GM10248 (cell line): Measurements from ENCODE around the gene LEMD1.
A peak's percentile ranks its signal among the peaks of the same experiment; 100 is the strongest.

ENCODE experiments used
- CTCF ChIA-PET: fragments of 300-600 bp; sonication (Branson Sonifier 250); formaldehyde crosslinking; extraction: SDS; loops from one replicate; lab custom pipeline; 2021; ENCODE audit warnings: antibody characterized with exemption; lab: Yijun Ruan, JAX
- POLR2A ChIA-PET: fragments of 350-650 bp; sonication (Branson Sonifier 250); formaldehyde crosslinking; extraction: SDS; loops from one replicate; lab custom pipeline; 2020; ENCODE audit warnings: antibody characterized with exemption; lab: Yijun Ruan, JAX
- DNase-seq: peaks from one replicate; pipeline ENCODE4 v3.0.0; 2012; ENCODE audit errors: extremely low spot score
- TF ChIP-seq, protein P1 (sequence below): IDR thresholded peaks from 2 replicates; pipeline ENCODE4 v1.5.1; 2012; ENCODE audit warnings: mild to moderate bottlenecking, low read depth; ENCODE audit errors: extremely low read depth, missing control alignments, control extremely low read depth

LEMD1 gene

DNA sequence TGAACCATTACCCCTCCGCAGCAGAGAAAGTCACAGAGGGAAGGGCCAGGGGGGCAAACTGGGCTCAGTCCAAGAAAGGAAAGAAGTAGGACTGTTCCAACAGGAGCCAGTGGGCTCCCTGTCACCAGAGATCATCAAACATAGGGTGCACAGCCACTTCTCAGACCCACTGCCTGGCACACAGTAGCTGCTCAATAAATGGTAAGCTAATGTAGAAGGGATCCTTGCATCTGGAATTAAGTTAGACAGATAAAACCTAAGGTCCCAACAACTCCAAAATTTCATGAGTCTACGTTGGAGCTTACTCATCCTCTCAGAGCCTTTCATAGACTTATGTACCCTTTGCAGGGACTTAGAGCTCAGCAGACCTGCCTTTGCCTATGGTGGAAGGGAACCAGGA lies 30.5 kb upstream of the LEMD1 start:
- CTCF ChIA-PET, result interaction anchor here (0.7 to 0.8 kb wide), 3 partner anchors 10 to 98 kb away, joined by 3 read pairs; no protein-coding TSS in a partner anchor
- POLR2A ChIA-PET, result no interaction called here
- no peak for DNase-seq
- TF ChIP-seq, protein P1, sequence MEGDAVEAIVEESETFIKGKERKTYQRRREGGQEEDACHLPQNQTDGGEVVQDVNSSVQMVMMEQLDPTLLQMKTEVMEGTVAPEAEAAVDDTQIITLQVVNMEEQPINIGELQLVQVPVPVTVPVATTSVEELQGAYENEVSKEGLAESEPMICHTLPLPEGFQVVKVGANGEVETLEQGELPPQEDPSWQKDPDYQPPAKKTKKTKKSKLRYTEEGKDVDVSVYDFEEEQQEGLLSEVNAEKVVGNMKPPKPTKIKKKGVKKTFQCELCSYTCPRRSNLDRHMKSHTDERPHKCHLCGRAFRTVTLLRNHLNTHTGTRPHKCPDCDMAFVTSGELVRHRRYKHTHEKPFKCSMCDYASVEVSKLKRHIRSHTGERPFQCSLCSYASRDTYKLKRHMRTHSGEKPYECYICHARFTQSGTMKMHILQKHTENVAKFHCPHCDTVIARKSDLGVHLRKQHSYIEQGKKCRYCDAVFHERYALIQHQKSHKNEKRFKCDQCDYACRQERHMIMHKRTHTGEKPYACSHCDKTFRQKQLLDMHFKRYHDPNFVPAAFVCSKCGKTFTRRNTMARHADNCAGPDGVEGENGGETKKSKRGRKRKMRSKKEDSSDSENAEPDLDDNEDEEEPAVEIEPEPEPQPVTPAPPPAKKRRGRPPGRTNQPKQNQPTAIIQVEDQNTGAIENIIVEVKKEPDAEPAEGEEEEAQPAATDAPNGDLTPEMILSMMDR, result no peak

DNA sequence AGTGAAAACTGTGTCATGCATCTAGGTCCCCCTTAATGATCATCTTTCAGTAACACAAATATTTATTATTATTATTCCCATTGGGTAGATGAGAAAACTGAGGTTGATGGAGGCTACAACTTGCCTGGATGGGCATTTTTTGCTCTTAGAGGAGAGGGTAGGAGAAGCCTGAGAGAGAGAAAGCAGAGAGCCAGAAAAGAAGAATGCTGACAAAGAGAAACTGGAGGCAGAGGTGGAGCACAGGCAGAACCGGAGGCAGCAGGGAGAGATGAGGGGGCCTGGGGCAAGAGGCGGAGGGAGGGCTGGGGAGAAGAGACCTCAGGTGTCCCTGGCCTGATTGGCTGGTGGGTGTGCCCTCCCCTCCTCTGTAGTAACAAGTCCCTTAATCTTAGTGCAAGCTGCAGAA lies 29.9 kb upstream of the LEMD1 start:
- no peak for DNase-seq
- CTCF ChIA-PET, result no interaction called here
- TF ChIP-seq, protein P1, result no peak
- POLR2A ChIA-PET, result no interaction called here

DNA sequence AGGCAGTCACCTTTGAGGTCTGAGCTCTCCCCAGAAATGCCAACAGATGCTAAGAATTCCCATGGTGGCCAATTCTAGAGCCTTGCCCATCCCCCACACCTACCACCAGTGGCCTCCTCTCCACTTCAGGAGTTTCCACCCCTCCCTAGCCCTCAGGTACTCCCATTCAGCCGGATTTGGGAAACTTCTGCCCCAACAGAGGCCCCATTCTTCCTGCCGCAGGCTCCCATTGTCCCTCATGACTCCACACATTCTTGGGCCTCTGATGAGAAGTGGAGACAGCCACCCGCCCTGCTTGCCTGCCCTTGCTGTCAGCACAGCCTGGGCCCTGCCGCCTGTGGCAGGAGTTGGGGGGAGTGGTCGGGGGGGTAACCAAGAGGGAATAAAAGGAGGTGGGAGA lies 29.3 kb upstream of the LEMD1 start:
- CTCF ChIA-PET, result no interaction called here
- DNase-seq, result no peak
- POLR2A ChIA-PET, result no interaction called here
- TF ChIP-seq, protein P1, result no peak

DNA sequence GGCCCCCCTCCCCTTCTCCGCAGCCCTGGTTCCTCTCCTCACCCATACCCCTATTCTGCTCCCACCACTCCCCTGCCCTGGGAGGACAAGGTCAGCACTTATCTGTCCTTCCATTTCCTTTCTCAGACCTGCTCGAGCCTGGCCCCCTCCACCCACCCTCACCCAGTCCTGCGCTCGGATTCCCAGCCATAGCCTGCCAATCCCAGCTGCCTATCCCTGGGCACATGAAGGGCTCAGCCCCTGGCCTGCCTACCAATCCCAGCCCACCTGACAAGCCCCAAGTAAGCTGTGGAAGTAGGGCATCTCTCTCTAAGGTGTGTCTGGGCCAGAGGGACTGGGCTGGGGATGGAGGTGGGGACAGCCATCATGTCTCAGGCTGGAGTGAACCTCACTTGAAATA lies 28.6 kb upstream of the LEMD1 start:
- ChIA-PET CTCF (interaction anchor here (1.0 kb wide), 1 partner anchor 35 kb away, joined by 5 read pairs; no protein-coding TSS in a partner anchor), POLR2A (no interaction called here)
- no peak for DNase-seq
- TF ChIP-seq, protein P1, result no peak

DNA sequence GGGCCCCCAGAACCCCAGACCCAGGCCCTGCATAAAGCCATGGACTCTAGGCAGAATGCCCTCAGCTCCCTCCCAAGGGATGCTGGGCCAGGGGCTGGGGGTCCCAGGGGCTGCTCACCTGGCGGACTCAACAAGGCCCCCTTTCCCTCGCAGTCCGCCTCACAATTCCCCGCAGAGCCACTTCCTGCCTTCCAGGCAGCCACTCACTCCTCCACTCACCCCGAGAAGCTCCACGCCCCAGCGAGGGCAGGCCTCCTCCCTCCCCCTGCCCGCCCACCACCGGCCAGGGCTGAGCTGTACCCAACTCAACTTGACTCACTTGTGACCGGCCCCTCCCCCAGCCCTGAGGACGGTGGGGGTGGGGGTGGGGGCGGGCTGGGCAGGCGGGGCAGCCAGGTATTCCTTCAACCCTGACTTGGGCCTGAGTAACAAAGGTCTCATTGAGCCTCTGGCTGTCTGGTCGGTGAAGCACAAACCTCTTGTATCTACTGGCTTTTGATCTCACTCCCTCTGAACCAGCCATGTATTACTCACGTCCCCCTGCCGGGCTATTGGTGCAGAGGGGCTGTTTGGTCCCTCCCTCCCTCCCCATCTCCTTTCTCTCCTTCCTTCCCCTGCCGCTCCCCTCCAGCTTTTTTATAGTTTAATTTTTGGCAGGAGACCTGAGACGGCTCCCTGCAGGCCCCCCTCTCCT lies 28.0 kb upstream of the LEMD1 start:
- TF ChIP-seq, protein P1, result no peak
- ChIA-PET POLR2A (no interaction called here), CTCF (interaction anchor here (1.0 to 1.4 kb wide), 2 partner anchors 36 to 38 kb away, joined by 3 to 5 read pairs; no protein-coding TSS in a partner anchor)
- DNase-seq, result peak; percentile 57

DNA sequence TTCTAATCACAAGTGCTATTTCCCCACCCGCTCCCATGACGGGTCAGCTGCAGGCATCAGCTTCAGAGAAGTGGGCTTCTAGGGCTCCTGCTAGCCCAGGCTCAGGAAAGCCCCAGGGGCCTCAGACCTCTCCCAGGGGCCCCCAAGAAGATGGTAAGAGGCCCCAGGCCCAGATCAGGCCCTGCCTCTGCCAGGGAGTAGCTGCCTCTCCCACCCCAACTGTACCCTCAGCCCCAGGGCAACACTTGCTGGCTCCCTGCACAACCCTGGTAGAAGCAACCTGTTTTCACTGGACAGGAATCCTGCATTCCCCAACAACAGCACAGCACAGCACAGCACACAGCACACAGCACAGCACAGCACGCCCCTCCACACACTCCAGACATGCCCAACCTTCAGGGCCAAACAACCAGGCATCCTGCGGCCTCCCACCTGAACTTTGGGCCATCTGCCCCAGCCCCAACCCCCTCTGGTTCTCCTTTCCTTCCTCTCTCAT lies 27.4 kb upstream of the LEMD1 start:
- ChIA-PET POLR2A (no interaction called here), CTCF (interaction anchor here (1.2 to 2.2 kb wide), 3 partner anchors 10 to 38 kb away, joined by 3 to 8 read pairs (median 3); no protein-coding TSS in a partner anchor)
- DNase-seq, result no peak
- TF ChIP-seq, protein P1, result no peak
